ENCODE measurements around the gene PSD. TPM values are rescaled to one million over a fixed set of nuclear protein-coding genes. Genes with fewer than 3 reads are reported as not detected.

The PSD gene
- total RNA-seq, 1 experiment from 2014 or later, result 2.4 TPM

GRCh38 chr10:102461187-102462054, 42.8 kb upstream of the PSD start:
- no TSS peak for BruUV-seq (replicated peaks)
- DNase-seq (ENCODE audit: low read depth, low spot score) (no peak), ATAC-seq (peak; percentile 97)
- Histone ChIP-seq H3K27ac (ENCODE audit: low read length) (peak overlapping the region; percentile 86), H3K36me3 (ENCODE audit: control insufficient read depth, insufficient read depth, low read length) (peaks cover 3% of the 10 kb centered on the region; the same call in 1 of the 2 replicates), H3K9me3 (ENCODE audit: control insufficient read depth, insufficient read depth, low read depth, low read length) (no peaks in the 10 kb centered on the region), H3K4me3 (ENCODE audit: low read depth in 2 of 2, low read length in 2 of 2) (peak overlapping the region; percentile 60 to 83), H3K4me1 (ENCODE audit: control insufficient read depth, insufficient read depth, low read length) (peaks cover 23% of the 10 kb centered on the region), H3K27me3 (ENCODE audit: control insufficient read depth, insufficient read depth, low read length) (no peaks in the 10 kb centered on the region)
- intact Hi-C loops (cut with micrococcal nuclease; ENCODE audit: unreplicated experiment), result no loop called here
- TF ChIP-seq TCF7L2 (IDR thresholded peaks at IDR 0.05; ENCODE audit: low read depth, low read length), result peak; percentile 48; the same call in 1 of the 2 replicates
- TF ChIP-seq SIN3A (IDR thresholded peaks at IDR 0.05; ENCODE audit: borderline replicate concordance, insufficient read depth, low read depth, low read length), result 0 out of 2 replicates have a peak, but pooled peaks have one; percentile 46
- peak; percentile 66; the same call in 1 of the 2 replicates for TF ChIP-seq POLR2AphosphoS5 (IDR thresholded peaks at IDR 0.05; ENCODE audit: low read depth, low read length)
- no peak for TF ChIP-seq CTCF (IDR thresholded peaks at IDR 0.05)
- TF ChIP-seq REST (IDR thresholded peaks at IDR 0.05; ENCODE audit: insufficient read depth in 1 of 2, low read depth in 2 of 2, low read length in 1 of 2), result peak; percentile 68 to 85
- in situ Hi-C loops (cut with HindIII; ENCODE audit: low pct_unique_long_range_greater_than_20kb, low sequenced_read_pairs), result no loop called here
- ChIA-PET POLR2A (interaction anchor here (0.7 to 1.4 kb wide), 2 partner anchors 11 to 40 kb away, joined by 4 to 6 read pairs; no protein-coding TSS in a partner anchor), CTCF (interaction anchor here (0.6 kb wide), 1 partner anchor 41 kb away, joined by 3 read pairs; the partner anchor contains the start of gene ACTR1A)

- Histone ChIP-seq H3K4me3 (ENCODE audit: low read depth in 2 of 2, low read length in 2 of 2) (peak overlapping the region; percentile 60 to 83), H3K27ac (ENCODE audit: low read length) (peak overlapping the region; percentile 86), H3K36me3 (ENCODE audit: control insufficient read depth, insufficient read depth, low read length) (peaks cover 3% of the 10 kb centered on the region; the same call in 1 of the 2 replicates), H3K9me3 (ENCODE audit: control insufficient read depth, insufficient read depth, low read depth, low read length) (no peaks in the 10 kb centered on the region), H3K4me1 (ENCODE audit: control insufficient read depth, insufficient read depth, low read length) (peaks cover 23% of the 10 kb centered on the region), H3K27me3 (ENCODE audit: control insufficient read depth, insufficient read depth, low read length) (no peaks in the 10 kb centered on the region)
- peak; percentile 51 for ATAC-seq
- ChIA-PET CTCF (no interaction called here), POLR2A (interaction anchor here (0.7 to 1.4 kb wide), 2 partner anchors 10 to 40 kb away, joined by 4 to 6 read pairs; no protein-coding TSS in a partner anchor)
- intact Hi-C loops (cut with micrococcal nuclease; ENCODE audit: unreplicated experiment) (no loop called here), in situ Hi-C loops (cut with HindIII; ENCODE audit: low pct_unique_long_range_greater_than_20kb, low sequenced_read_pairs) (no loop called here)
- no peak for TF ChIP-seq SIN3A (IDR thresholded peaks at IDR 0.05; ENCODE audit: borderline replicate concordance, insufficient read depth, low read depth, low read length)
- no peak for TF ChIP-seq TCF7L2 (IDR thresholded peaks at IDR 0.05; ENCODE audit: low read depth, low read length)
- no peak for TF ChIP-seq REST (IDR thresholded peaks at IDR 0.05; ENCODE audit: insufficient read depth in 1 of 2, low read depth in 2 of 2, low read length in 1 of 2)
- no peak for TF ChIP-seq POLR2AphosphoS5 (IDR thresholded peaks at IDR 0.05; ENCODE audit: low read depth, low read length)
- TF ChIP-seq CTCF (IDR thresholded peaks at IDR 0.05), result no peak
- BruUV-seq (replicated peaks), result no TSS peak
- no peak for DNase-seq (ENCODE audit: low read depth, low spot score)
Measured at GRCh38 chr10:102460836-102461186, 42.2 kb upstream of the PSD start.

All from Panc1 (cell line).